DOHH2 (cell line): ENCODE measurements around the gene ASXL1.

Experiments
- H3F3A ChIP-seq: fragments of 200-600 bp; sonication (generic), shearing (Covaris generic); 2 replicates; pipeline ENCODE4 v1.6.0; 2016; ENCODE audit warnings: antibody characterized with exemption, mild to moderate bottlenecking; ENCODE audit not compliant: control insufficient read depth, insufficient read depth
- H3K27ac ChIP-seq: fragments of 200-600 bp; sonication (generic); 2 replicates; pipeline ENCODE4 v1.5.1; 2014; ENCODE audit warnings: low read depth, mild to moderate bottlenecking, low read length, moderate library complexity
- H3K27me3 ChIP-seq: fragments of 200-600 bp; sonication (generic); 2 replicates; pipeline ENCODE4 v1.6.1; 2014; ENCODE audit warnings: mild to moderate bottlenecking, low read length, mixed read lengths; ENCODE audit not compliant: control insufficient read depth
- H3K36me3 ChIP-seq: fragments of 200-600 bp; sonication (generic); 2 replicates; pipeline ENCODE4 v1.6.1; 2014; ENCODE audit warnings: mild to moderate bottlenecking, low read length, moderate library complexity, mixed read lengths; ENCODE audit not compliant: control insufficient read depth
- H3K4me1 ChIP-seq: fragments of 200-600 bp; sonication (generic); 2 replicates; pipeline ENCODE4 v1.6.1; 2014; ENCODE audit warnings: mild to moderate bottlenecking, low read length, mixed read lengths; ENCODE audit not compliant: control insufficient read depth
- H3K4me2 ChIP-seq: fragments of 200-600 bp; sonication (generic); 2 replicates; pipeline ENCODE4 v1.6.0; 2014; ENCODE audit warnings: mild to moderate bottlenecking, low read length, moderate library complexity
- H3K4me3 ChIP-seq: fragments of 200-600 bp; sonication (generic); 2 replicates; pipeline ENCODE4 v1.5.1; 2014; ENCODE audit warnings: mild to moderate bottlenecking, low read length, mixed read lengths
- H3K79me2 ChIP-seq: fragments of 200-600 bp; sonication (generic); 2 replicates; pipeline ENCODE4 v1.6.1; 2014; ENCODE audit warnings: mild to moderate bottlenecking, low read length, mixed read lengths; ENCODE audit not compliant: control insufficient read depth
- H3K9me2 ChIP-seq: fragments of 200-600 bp; sonication (generic); replicated peaks from 2 replicates; pipeline ENCODE4 v1.6.1; 2014; ENCODE audit warnings: mild to moderate bottlenecking, low read length, mixed read lengths; ENCODE audit not compliant: control insufficient read depth
- H3K9me3 ChIP-seq: fragments of 200-600 bp; sonication (generic); 2 replicates; pipeline ENCODE4 v1.6.1; 2014; ENCODE audit warnings: antibody characterized with exemption, low read length, mixed read lengths; ENCODE audit not compliant: control insufficient read depth, insufficient read depth
- H4K20me1 ChIP-seq: fragments of 200-600 bp; sonication (generic); 2 replicates; pipeline ENCODE4 v1.6.0; 2014; ENCODE audit warnings: low read depth, mild to moderate bottlenecking, antibody characterized with exemption, low read length, moderate library complexity; ENCODE audit not compliant: control insufficient read depth, insufficient read depth
- CTCF ChIP-seq: fragments of 200-600 bp; sonication (generic); IDR thresholded peaks from one replicate; pipeline ENCODE4 v1.5.1; 2014; ENCODE audit warnings: antibody characterized with exemption, mild to moderate bottlenecking, low read depth, low read length; ENCODE audit not compliant: poor library complexity, severe bottlenecking
- EZH2phosphoT487 ChIP-seq: fragments of 200-600 bp; sonication (generic); IDR thresholded peaks from 2 replicates; pipeline ENCODE4 v1.6.1; 2017; ENCODE audit warnings: borderline replicate concordance, mild to moderate bottlenecking, antibody characterized with exemption, low read length, moderate library complexity, mixed read lengths

Gene ASXL1

GRCh38 chr20:32437391-32438074 lies 79.4 kb downstream of the ASXL1 start:
- Histone ChIP-seq H3K36me3 (peaks cover 81% of the 10 kb centered on the region), H3K4me3 (no peak overlapping the region), H4K20me1 (no peaks in the 10 kb centered on the region; the same call in 1 of the 2 replicates), H3K27me3 (no peaks in the 10 kb centered on the region), H3K9me3 (no peaks in the 10 kb centered on the region), H3K4me2 (no peak overlapping the region), H3K27ac (no peak overlapping the region), H3F3A (peaks cover 2% of the 10 kb centered on the region; the same call in 1 of the 2 replicates), H3K79me2 (no peaks in the 10 kb centered on the region), H3K9me2 (no peaks in the 10 kb centered on the region), H3K4me1 (peaks cover 3% of the 10 kb centered on the region)
- TF ChIP-seq CTCF (peak; percentile 37), EZH2phosphoT487 (no peak)

GRCh38 chr20:32438331-32438858 lies 80.3 kb downstream of the ASXL1 start:
- no peaks in the 10 kb centered on the region for H3K27me3 ChIP-seq
- no peaks in the 10 kb centered on the region for H3K79me2 ChIP-seq
- TF ChIP-seq CTCF, result no peak
- TF ChIP-seq EZH2phosphoT487, result no peak
- H3K4me1 ChIP-seq, result peaks cover 12% of the 10 kb centered on the region
- no peaks in the 10 kb centered on the region; the same call in 1 of the 2 replicates for H4K20me1 ChIP-seq
- H3K27ac ChIP-seq, result no peak overlapping the region
- H3K9me2 ChIP-seq, result no peaks in the 10 kb centered on the region
- no peak overlapping the region for H3K4me3 ChIP-seq
- H3K36me3 ChIP-seq, result peaks cover 77% of the 10 kb centered on the region
- H3K4me2 ChIP-seq, result no peak overlapping the region
- no peaks in the 10 kb centered on the region for H3K9me3 ChIP-seq
- peaks cover 9% of the 10 kb centered on the region for H3F3A ChIP-seq

GRCh38 chr20:32439132-32439829 lies 81.2 kb downstream of the ASXL1 start:
- Histone ChIP-seq H3K4me3 (no peak overlapping the region), H3K27me3 (no peaks in the 10 kb centered on the region), H3K4me2 (no peak overlapping the region), H3K9me3 (no peaks in the 10 kb centered on the region), H3F3A (peaks cover 9% of the 10 kb centered on the region), H3K4me1 (peaks cover 17% of the 10 kb centered on the region), H4K20me1 (no peaks in the 10 kb centered on the region; the same call in 1 of the 2 replicates), H3K36me3 (peaks cover 68% of the 10 kb centered on the region), H3K9me2 (no peaks in the 10 kb centered on the region), H3K27ac (no peak overlapping the region), H3K79me2 (no peaks in the 10 kb centered on the region)
- no peak for TF ChIP-seq CTCF
- no peak for TF ChIP-seq EZH2phosphoT487
